Pancreas (tissue), 10 donors: Measurements from ENCODE around the gene MTA1. TPM values are rescaled to one million over a fixed set of nuclear protein-coding genes. Genes with fewer than 3 reads are reported as not detected.

Source experiments
- ATAC-seq, 4 donors: fragments of 200-7000 bp; cut with Tn5 transposase; one replicate each; pipeline versions ENCODE4 v1.8.0 to v1.9.1; 2020; ENCODE audit warnings: mild to moderate bottlenecking in 4 of 4, moderate library complexity in 4 of 4
- DNase-seq, 6 donors: peaks; one replicate each; pipeline ENCODE4 v3.0.0-alpha.2; 2020
- FAIRE-seq: peaks from 2 replicates; lab custom pipeline; 2012; peaks lifted over from hg19 to GRCh38; lab: Jason Lieb, UNC
- H3K27ac ChIP-seq, 4 donors: fragments of 200-600 bp; sonication (generic); 1 replicate in 3 of 4; 2 replicates in 1 of 4; pipeline versions ENCODE4 v1.5.0 to v1.8.0; 2020
- H3K27me3 ChIP-seq, 4 donors: fragments of 200-600 bp; one replicate each; pipeline ENCODE4 v1.8.0; 2021
- H3K36me3 ChIP-seq, 3 donors: fragments of 200-600 bp; sonication (generic) in 1 of 3; one replicate each; pipeline versions ENCODE4 v1.5.0 to v1.8.0; 2020 to 2021
- H3K4me1 ChIP-seq, 3 donors: fragments of 200-600 bp; one replicate each; pipeline ENCODE4 v1.8.0; 2021
- H3K4me3 ChIP-seq, 4 donors: fragments of 200-600 bp; sonication (generic) in 2 of 4; one replicate each; pipeline versions ENCODE4 v1.5.0 to v1.8.0; 2020 to 2021
- H3K9me3 ChIP-seq, 4 donors: fragments of 200-600 bp; one replicate each; pipeline ENCODE4 v1.8.0; 2021
- WGBS, 2 donors: extraction: QIAGEN DNeasy Blood & Tissue Kit; methylation state at CpG; one replicate each; pipeline ENCODE4 v1.1.7; 2013; 5-methylcytosine and 5-hydroxymethylcytosine counted together
- intact Hi-C, 3 donors: fragments of 100-400 bp; cut with DNase I; formaldehyde crosslinking; loops; one replicate each; pipeline versions ENCODE4 v1.11.1 to v1.14.2; 2022
- polyA plus RNA-seq, 2 donors: library from polyadenylated mRNA; stranded (reverse); fragments of 200-250 nt; gene quantifications; one replicate each; pipeline ENCODE4 v1.2.3, GENCODE V29; 2013
- total RNA-seq, 6 donors: library from RNA; stranded (reverse); fragmentation: NEBNext Ultra II Directional in 4 of 6; extraction: Animal tissue kit (Norgen Biotek cat#: 25700) in 4 of 6; gene quantifications; one replicate each; pipeline versions ENCODE4 v1.2.1 to v1.2.4, GENCODE V29; 2021 to 2023
- TF ChIP-seq, protein P1 (sequence below), 4 donors: fragments of 200-600 bp; sonication (generic) in 3 of 4; IDR thresholded peaks; one replicate each; pipeline versions ENCODE4 v1.5.0 to v1.8.0; 2021; ENCODE audit warnings: antibody characterized with exemption in 4 of 4
- donor health status: healthy with polysubstance abuse.
- donor health status: DM: no; HTN: no; CAD: no; lungs with moderate emphysema.
- donor health status: DM: no; HTN: no; CAD: no.
- donor health status: control.
- donor health status: control.
- donor health status: Bipolar disorder and iron deficiency.
- donor health status: DM: yes; HTN: yes; CAD: no.
- donor health status: DM: no; HTN: no; CAD: no.
- donor health status: DM: no; HTN: no; CAD: no.
- donor health status: DM: yes; HTN: yes; CAD: no.

MTA1 gene
- total and polyA plus RNA-seq, 8 donors, result 34.8 to 138 (median 53.2) TPM

DNA sequence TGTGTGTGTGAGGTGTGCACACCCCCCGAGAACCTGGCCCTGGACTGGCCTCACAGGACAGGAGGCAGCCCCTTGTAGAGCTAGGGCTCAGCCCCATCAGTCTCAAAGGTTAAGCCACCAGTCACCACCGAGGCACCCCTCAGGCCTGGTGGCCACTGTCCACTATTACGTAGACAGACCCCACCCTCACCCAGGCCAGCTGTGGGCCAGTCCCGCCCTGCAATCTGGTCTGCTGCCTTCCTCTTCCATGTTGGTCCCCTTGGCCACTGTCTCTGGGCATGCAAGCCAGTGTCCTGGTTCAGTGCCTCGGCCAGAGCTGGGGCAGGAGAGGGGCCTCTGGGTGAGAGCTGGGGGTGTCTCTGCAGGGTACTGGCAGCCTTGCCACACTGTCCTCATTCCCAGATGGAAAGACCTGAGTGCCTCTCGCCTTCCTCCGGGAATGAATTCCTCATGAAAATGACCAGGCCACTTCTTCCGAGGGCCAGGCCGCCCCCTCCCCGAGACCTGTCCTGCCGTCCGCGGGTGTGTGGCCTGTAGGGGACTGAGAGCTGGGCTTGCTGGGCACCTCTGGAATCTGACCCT is 22.2 kb upstream of the MTA1 start:
- intact Hi-C loops, result no loop called here

DNA sequence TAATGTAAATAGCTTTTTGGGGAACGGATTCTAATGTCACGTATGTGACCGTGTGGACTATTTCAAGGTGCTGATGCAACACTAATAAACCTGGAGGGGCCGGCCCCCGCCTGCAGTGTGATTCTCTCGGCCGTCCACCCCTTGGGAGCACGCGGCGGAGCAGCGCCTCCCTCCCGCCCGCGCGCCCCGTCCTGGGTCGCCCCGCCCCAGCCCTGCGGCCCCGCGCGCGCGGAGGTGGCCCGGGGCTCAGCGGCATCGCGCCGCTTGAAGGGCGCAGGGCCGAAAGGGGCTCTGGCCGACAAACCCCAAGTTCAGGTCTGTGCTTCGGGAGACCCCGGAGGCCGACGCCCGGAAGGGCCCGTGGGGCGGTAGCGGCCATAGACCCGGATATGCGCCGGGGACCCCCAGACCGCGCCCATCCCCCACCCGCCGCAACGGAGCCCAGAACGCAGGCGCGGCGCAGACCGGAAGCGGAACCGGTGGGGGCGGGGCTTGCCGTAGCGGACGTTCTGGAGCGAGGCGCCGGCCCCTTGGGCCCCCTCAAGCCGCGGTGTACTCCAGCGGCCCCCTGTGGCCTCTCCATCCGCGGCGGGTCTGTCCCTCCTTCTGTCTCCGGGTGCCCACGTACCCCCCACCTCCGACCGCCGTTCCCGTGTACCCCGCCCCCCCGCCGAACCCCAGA is 21.4 kb upstream of the MTA1 start, which contains the start of gene TEX22:
TEX22 (plus strand) TSS at position 495 of the 682 bp plus-strand sequence. CDS start 803 bp downstream, outside the sequence.
- FAIRE-seq (no peak), ATAC-seq (peak; percentile 89 to 96 (median 94)), DNase-seq (peak; percentile 76 to 96 (median 89))
- intact Hi-C loops, result no loop called here
- H3K27ac ChIP-seq, result peak within 1 kb of the TSS; percentile 42 to 82 (median 76)
- no peaks in the 10 kb centered on the region for H3K27me3 ChIP-seq
- H3K4me3 ChIP-seq, result peak within 1 kb of the TSS; percentile 76 to 91 (median 82)
- H3K9me3 ChIP-seq, result no peaks in the 10 kb centered on the region
- TF ChIP-seq, protein P1, sequence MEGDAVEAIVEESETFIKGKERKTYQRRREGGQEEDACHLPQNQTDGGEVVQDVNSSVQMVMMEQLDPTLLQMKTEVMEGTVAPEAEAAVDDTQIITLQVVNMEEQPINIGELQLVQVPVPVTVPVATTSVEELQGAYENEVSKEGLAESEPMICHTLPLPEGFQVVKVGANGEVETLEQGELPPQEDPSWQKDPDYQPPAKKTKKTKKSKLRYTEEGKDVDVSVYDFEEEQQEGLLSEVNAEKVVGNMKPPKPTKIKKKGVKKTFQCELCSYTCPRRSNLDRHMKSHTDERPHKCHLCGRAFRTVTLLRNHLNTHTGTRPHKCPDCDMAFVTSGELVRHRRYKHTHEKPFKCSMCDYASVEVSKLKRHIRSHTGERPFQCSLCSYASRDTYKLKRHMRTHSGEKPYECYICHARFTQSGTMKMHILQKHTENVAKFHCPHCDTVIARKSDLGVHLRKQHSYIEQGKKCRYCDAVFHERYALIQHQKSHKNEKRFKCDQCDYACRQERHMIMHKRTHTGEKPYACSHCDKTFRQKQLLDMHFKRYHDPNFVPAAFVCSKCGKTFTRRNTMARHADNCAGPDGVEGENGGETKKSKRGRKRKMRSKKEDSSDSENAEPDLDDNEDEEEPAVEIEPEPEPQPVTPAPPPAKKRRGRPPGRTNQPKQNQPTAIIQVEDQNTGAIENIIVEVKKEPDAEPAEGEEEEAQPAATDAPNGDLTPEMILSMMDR (IDR thresholded peaks at IDR 0.05), result no peak
- WGBS, 2 donors, result 0 to 1% methylated on average over 61 to 77 of the region's 77 CpGs
- peaks cover 0 to 6% (median 3%) of the 10 kb centered on the region in 3 donors for H3K4me1 ChIP-seq
- no peaks in the 10 kb centered on the region for H3K36me3 ChIP-seq

More for the DNA sequence above, 22.2 kb upstream of the MTA1 start:
- no peak for FAIRE-seq
- Histone ChIP-seq H3K27me3 (no peaks in the 10 kb centered on the region), H3K4me3 (peak overlapping the region in 3 of 4 donors; percentile 76 to 91 (median 86)), H3K4me1 (peaks cover 0 to 6% (median 3%) of the 10 kb centered on the region in 3 donors), H3K36me3 (no peaks in the 10 kb centered on the region), H3K9me3 (no peaks in the 10 kb centered on the region), H3K27ac (peak overlapping the region in 2 of 4 donors; percentile 71 to 81)
- TF ChIP-seq, protein P1 (IDR thresholded peaks at IDR 0.05), result no peak
- 85% methylated on average over 13 of the region's 13 CpGs for WGBS, 2 donors
- peak in 4 of 6 donors; percentile 14 to 74 (median 50) for DNase-seq
- peak in 1 of 4 donors; percentile 1 for ATAC-seq

DNA sequence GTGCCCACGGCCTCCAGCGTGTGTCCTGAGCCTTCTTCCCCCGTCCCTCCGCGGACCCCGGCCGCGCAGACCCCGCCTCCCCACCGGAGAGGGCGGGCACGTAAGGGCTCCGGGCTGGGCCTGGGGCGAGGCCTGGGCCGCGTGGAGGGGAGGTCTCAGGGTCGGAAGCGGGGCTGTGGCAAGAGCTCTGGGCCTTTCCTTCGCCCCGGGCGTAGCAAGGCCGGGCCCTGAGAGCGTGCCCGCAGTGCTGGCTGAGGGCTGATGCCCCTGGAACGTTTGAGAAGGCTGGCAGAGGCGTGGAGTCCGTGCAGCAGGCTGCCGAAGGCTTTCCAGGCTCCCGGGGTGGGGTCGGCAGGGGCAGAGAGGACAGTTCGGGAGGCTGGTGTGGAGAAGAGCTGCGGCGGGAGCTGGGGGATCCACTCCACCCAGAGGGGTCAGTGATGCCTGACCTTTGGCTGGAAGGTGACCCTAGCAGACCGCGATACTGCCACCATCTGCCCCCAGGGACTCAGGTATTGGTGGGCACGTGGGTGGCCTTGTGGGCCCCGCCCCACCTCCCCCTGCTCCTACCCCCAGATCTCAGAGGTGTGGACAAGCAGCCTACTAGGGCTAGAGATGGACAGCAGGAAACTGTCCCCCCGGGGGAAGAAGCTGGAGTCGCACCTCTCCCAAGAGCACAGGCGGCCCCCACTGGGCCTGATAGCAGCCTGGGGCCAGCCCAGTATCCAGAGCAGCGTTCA is 20.7 kb upstream of the MTA1 start:
- no peaks in the 10 kb centered on the region for H3K27me3 ChIP-seq
- intact Hi-C loops, result no loop called here
- peak overlapping the region; percentile 42 to 82 (median 76) for H3K27ac ChIP-seq
- TF ChIP-seq, protein P1 (IDR thresholded peaks at IDR 0.05), result no peak
- DNase-seq (peak in 2 of 6 donors; percentile 26 to 36), FAIRE-seq (no peak), ATAC-seq (peak; percentile 33 to 58 (median 46))
- no peaks in the 10 kb centered on the region for H3K36me3 ChIP-seq
- 32% methylated on average over 39 to 41 of the region's 41 CpGs for WGBS, 2 donors
- H3K4me1 ChIP-seq, result peaks cover 0 to 6% (median 3%) of the 10 kb centered on the region in 3 donors
- peak overlapping the region; percentile 76 to 91 (median 82) for H3K4me3 ChIP-seq
- no peaks in the 10 kb centered on the region for H3K9me3 ChIP-seq

DNA sequence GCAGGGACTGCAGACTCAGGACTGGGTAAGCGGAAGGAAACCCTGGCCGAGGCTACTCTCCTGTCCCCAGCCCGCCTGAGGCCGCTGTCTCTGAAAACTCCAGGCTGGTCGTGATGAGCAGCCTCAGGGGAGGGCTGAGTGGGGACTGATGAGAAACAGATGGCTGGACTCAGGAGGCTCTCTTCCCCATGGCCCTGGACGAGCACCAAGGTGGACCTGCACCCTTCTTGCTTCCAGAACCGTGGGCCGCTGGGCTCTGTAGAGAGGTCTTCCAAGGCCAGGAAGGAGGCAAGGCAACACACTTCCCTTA is 20.2 kb upstream of the MTA1 start:
- H3K27me3 ChIP-seq, result no peaks in the 10 kb centered on the region
- FAIRE-seq (no peak), DNase-seq (peak in 2 of 6 donors; percentile 24 to 50), ATAC-seq (no peak)
- TF ChIP-seq, protein P1 (IDR thresholded peaks at IDR 0.05), result no peak
- intact Hi-C loops, result no loop called here
- no peaks in the 10 kb centered on the region for H3K9me3 ChIP-seq
- 94 to 98% methylated on average over 5 to 8 of the region's 8 CpGs for WGBS, 2 donors
- peaks cover 0 to 6% (median 3%) of the 10 kb centered on the region in 3 donors for H3K4me1 ChIP-seq
- peak overlapping the region in 2 of 4 donors; percentile 86 to 91 for H3K4me3 ChIP-seq
- no peaks in the 10 kb centered on the region for H3K36me3 ChIP-seq
- no peak overlapping the region for H3K27ac ChIP-seq
